ENCODE results near the gene EFCAB5. TPM values are rescaled to one million over a fixed set of nuclear protein-coding genes. Genes with fewer than 3 reads are reported as not detected.
A peak's percentile ranks its signal among the peaks of the same experiment; 100 is the strongest.

EFCAB5 gene
- total and polyA plus RNA-seq, 10 of the 15 experiments (the other 5 are each of a cell fraction or from before 2014, with no cell fraction given), result 0.39 to 2.6 (median 1.0) TPM

DNA sequence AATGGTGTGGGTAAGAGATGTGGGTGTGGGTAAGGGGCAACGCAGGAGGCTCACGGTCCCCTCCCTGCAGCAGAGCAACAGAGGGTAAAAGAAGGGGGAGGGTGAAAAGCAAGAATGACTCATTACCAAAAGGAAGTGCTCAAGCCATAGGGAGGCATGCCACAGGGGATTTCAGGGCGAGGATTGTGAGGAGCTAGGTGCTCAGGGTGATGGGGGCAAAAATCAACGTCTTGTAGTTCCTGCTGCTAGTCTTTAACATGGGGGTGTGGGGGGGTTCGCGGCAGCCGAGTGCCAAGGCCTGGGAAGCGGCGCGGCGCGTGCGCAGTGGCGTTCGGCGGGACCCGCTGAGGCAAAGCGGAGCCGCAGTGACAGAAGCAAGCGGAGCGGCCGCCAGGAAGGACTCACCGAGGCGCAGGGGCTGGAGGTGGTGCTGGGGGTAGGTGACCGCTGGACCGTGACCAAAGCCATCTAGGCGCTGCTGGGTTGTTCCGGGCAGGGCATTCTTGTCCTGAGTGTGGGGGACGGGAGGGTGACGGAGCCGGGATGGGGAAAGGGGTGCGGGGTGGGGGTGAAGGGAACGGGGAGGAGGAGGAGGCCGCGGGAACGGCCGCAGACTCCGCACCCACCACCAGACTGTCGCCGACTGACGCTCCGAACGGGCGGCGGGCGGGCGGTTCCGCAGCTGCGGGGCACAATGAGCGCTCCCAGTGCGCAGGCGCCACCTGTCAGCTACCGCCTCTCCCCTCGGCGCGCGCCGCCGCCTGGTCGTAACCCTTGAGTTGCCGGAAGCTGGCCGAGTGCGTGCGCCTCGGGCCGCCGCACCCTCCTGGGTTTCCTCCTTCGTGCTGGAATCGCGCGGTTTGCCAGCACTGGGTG, 11.7 kb upstream of the EFCAB5 start, which contains the start of gene SSH2 (continued):
- peak; percentile 36; the same call in 1 of the 2 replicates for TF ChIP-seq CHD2 (IDR thresholded peaks at IDR 0.05; ENCODE audit: borderline replicate concordance, low read depth, low read length)
- TF ChIP-seq, protein P1, sequence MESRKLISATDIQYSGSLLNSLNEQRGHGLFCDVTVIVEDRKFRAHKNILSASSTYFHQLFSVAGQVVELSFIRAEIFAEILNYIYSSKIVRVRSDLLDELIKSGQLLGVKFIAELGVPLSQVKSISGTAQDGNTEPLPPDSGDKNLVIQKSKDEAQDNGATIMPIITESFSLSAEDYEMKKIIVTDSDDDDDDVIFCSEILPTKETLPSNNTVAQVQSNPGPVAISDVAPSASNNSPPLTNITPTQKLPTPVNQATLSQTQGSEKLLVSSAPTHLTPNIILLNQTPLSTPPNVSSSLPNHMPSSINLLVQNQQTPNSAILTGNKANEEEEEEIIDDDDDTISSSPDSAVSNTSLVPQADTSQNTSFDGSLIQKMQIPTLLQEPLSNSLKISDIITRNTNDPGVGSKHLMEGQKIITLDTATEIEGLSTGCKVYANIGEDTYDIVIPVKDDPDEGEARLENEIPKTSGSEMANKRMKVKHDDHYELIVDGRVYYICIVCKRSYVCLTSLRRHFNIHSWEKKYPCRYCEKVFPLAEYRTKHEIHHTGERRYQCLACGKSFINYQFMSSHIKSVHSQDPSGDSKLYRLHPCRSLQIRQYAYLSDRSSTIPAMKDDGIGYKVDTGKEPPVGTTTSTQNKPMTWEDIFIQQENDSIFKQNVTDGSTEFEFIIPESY (IDR thresholded peaks at IDR 0.05), result no peak
- no peak for TF ChIP-seq E4F1 (IDR thresholded peaks at IDR 0.05; ENCODE audit: borderline replicate concordance, partially characterized antibody)
- peak in 1 of 3 experiments; percentile 17; a peak in 1 of 6 replicates for TF ChIP-seq CTCF (IDR thresholded peaks at IDR 0.05 in 2 of 3, conservative IDR thresholded peaks at IDR 0.05 in 1 of 3; ENCODE audit: control insufficient read depth in 2 of 3, extremely low read depth in 1 of 3, insufficient read depth in 1 of 3, low read depth in 3 of 3, low read length in 3 of 3)
- TF ChIP-seq SRF (IDR thresholded peaks at IDR 0.05; ENCODE audit: low read depth in 2 of 2, low read length in 2 of 2), result 0 out of 4 replicates have a peak, but pooled peaks of 1 of the 2 experiments have one; percentile 32
- no peak for TF ChIP-seq ZNF622 (IDR thresholded peaks at IDR 0.05)
- TF ChIP-seq TCF3 (IDR thresholded peaks at IDR 0.05; ENCODE audit: borderline replicate concordance, insufficient read depth, low read depth, low read length), result 0 out of 2 replicates have a peak, but pooled peaks have one; percentile 2
- no peak for TF ChIP-seq SUPT20H (IDR thresholded peaks at IDR 0.05; ENCODE audit: borderline replicate concordance, control insufficient read depth, low read depth, low read length)
- TF ChIP-seq ZNF217 (IDR thresholded peaks at IDR 0.05), result no peak
- peak; percentile 74 to 81 for TF ChIP-seq IKZF2 (IDR thresholded peaks at IDR 0.05)
- no peak for TF ChIP-seq RAD21 (IDR thresholded peaks at IDR 0.05; ENCODE audit: insufficient read depth, low read depth, low read length)
- no peak for TF ChIP-seq GATAD2B (conservative IDR thresholded peaks at IDR 0.05; ENCODE audit: low read depth)
- TF ChIP-seq SIN3A (IDR thresholded peaks at IDR 0.05; ENCODE audit: low read depth, low read length), result no peak; the same call in 1 of the 2 replicates
- TF ChIP-seq CBFB (IDR thresholded peaks at IDR 0.05; ENCODE audit: low read depth), result peak; percentile 25; the same call in 1 of the 2 replicates
- TF ChIP-seq, protein P2, sequence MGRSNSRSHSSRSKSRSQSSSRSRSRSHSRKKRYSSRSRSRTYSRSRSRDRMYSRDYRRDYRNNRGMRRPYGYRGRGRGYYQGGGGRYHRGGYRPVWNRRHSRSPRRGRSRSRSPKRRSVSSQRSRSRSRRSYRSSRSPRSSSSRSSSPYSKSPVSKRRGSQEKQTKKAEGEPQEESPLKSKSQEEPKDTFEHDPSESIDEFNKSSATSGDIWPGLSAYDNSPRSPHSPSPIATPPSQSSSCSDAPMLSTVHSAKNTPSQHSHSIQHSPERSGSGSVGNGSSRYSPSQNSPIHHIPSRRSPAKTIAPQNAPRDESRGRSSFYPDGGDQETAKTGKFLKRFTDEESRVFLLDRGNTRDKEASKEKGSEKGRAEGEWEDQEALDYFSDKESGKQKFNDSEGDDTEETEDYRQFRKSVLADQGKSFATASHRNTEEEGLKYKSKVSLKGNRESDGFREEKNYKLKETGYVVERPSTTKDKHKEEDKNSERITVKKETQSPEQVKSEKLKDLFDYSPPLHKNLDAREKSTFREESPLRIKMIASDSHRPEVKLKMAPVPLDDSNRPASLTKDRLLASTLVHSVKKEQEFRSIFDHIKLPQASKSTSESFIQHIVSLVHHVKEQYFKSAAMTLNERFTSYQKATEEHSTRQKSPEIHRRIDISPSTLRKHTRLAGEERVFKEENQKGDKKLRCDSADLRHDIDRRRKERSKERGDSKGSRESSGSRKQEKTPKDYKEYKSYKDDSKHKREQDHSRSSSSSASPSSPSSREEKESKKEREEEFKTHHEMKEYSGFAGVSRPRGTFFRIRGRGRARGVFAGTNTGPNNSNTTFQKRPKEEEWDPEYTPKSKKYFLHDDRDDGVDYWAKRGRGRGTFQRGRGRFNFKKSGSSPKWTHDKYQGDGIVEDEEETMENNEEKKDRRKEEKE (IDR thresholded peaks at IDR 0.05), result no peak
- TF ChIP-seq BHLHE40 (IDR thresholded peaks at IDR 0.05; ENCODE audit: borderline replicate concordance in 1 of 2, low read depth in 2 of 2, low read length in 1 of 2), result peak; percentile 23 to 56; a peak in 1 of 4 replicates
- TF ChIP-seq WRNIP1 (IDR thresholded peaks at IDR 0.05; ENCODE audit: borderline replicate concordance, low read depth, low read length), result no peak

All from GM12878 (cell line).